ENCODE measurements around the gene MC2R. TPM values are rescaled to one million over a fixed set of nuclear protein-coding genes. Genes with fewer than 3 reads are reported as not detected.
A peak's percentile ranks its signal among the peaks of the same experiment; 100 is the strongest.
"Not testable (repeated sequence)": the region's sequence is repeated elsewhere in the genome, so short reads cannot be mapped to it uniquely, and the experiment has no call there.

Gene MC2R
- total RNA-seq, 1 donor from 2014 or later: 12.3 TPM

DNA sequence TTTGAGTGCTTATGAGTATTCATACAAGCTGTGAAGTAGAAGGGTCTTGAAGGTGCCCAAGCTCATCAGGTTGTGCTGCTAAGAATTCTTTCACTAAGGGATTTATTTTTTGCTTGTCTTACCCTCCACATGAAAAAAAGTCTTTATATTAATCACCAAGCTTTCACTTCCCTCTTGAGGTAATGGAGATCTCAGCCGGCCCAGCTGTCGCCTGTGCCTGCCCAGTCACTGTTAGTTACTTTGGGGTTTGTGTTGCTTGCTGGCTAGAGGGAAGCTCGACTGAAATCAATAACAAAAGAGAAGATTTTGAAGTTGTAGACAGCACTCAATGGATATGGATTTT lies 21.9 kb downstream of the MC2R start:
- DNase-seq (ENCODE audit: low spot score): no peak

DNA sequence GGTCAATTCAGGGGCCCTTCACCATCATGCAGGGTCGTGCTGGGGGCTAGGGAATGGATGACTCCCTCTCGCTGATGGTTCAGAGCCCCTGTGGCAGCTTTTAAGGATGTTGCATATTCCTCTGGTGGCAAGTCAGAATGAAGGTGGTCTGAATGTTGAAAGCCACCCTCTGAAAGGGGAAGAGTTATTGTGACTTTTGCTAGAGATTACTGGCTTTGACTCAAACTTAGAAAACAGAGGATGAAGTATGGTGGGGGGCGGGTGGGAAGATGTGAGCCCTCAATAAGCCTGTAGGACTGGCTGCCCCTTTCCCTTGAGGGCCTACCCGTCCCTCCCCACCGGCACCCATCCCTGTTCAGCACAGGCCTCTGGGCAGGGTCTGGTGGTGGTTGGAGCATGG lies 23.2 kb downstream of the MC2R start:
- no peak for DNase-seq (ENCODE audit: low spot score)

DNA sequence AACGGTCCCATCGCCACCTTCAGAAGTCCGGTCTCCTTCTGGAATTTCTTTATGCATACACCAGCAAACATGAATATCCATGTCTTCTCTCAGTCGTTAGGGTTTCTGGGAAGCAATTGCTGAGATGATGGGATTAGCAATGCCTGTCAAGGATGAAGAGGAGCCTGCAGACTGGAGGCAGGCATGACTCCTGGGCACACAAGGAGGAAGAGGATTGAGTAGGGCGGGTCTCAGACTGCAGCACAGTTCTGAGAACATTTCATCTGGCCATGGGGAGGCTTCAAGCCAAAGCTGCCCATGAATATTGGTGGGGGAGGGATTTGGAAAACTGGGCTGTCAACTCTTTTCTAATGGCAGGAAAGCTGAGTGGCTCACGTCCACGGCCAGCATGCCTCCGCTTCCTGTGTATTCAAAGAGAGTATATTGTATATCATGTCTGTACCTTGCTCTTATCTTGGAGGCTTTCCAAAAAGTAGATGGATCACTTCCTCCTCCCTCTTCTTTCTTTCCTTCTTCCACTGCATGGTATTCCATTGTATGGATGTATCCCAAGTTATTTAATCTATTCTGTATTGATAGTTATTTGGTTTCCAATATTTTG lies 24.5 kb downstream of the MC2R start:
- no peak for DNase-seq (ENCODE audit: low spot score)

DNA sequence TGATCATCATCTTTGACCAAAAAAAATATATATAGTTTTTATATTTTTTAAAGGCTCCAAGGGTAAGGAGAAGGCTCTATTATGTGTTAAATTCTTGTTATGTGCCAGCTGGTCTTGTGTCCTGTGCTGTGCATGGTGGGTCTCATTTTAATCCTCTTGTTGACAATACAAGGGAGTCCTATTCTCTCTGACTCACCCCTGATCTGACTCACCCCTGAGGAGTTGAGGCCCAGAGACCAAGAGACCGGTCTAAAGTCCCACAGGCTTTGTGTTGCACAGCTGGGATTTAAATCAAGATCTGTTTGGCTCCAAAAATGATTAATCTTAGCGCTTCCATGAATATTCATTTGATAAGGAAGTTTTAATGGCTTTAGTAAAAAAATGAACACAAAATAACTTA lies 25.7 kb downstream of the MC2R start:
- peak; percentile 70 for DNase-seq (ENCODE audit: low spot score)

DNA sequence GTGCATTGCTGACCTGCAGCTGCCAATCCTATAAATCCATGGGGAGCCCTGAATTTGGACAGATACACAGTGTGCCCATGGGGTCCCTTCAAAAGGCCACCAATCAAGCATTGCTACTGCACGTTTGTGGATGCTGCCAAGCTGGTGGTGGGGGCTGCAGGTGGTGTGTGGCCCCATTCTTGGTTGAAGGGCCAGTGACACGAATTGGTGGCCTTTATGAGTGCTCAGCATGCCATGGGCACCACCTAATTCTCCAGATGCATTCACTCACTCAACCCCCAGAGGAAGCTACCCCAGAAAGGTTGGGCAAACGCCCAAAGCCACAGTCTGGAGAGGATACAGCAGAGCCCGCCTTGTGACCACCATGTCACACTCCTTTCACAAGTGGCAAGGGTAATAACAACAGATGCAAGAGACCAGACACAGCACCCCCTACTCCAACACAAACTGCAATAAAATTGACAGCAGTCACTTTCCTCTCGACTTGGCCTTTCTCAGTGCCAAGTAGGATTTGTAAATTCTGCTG lies 27.1 kb downstream of the MC2R start:
- DNase-seq (ENCODE audit: low spot score): no peak

DNA sequence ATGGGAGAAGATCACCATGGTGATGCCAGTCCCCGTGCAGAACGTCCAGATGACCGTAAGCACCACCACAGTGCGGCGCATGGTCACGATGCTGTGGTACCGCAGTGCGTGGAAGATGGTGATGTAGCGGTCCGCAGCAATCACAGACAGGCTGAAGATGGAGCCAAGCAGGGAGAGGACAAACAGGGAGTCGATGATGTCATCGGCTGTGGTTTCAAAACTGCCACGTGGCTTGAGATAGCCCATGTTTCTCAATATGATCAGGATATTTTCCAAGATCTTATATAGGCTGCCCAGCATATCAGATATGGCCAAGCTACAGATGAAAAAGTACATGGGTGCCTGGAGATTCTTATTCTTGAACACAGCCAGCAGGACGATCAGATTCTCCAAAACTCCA lies 30.3 kb downstream of the MC2R start:
- no peak for DNase-seq (ENCODE audit: low spot score)

DNA sequence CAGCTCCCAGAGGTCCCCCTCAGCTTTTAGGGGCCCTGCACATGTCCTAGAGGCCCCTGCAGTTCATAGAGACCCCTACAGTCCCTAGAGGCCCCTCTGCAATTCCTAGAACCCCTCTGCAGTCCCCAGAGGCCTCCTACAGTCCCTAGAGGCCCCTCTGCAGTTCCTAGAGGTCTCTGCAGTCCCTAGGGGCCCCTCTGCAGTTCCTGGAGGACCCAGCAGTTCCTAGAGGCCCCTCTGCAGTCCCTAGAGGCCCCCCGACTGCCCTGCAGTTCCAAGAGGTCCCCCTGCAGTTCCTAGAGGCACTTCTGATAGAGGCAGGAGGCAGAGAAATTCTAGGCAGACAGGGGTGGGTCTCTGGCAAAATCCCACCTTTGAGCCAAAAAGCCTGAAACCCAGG lies 35.4 kb downstream of the MC2R start:
- DNase-seq (ENCODE audit: low spot score): no peak

DNA sequence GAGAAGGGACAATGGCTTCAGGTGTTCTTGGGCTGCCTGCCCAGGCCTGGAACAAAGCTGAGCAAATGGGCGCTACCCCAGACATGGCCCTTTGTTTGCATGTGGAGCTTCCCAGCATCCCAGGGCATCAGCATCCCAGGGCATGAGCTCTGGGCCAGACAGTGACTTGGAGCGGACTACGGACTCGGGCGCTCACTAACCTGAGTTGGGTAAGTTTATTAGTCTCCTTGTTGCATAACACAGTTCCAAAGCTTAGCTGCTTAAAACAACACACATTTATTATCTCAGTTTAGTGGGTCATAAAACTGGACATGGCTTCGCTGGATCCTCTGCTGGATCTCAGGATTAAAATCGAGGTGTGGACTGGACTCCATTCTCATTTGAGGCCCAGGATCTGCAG lies 35.8 kb downstream of the MC2R start:
- no peak for DNase-seq (ENCODE audit: low spot score)

DNA sequence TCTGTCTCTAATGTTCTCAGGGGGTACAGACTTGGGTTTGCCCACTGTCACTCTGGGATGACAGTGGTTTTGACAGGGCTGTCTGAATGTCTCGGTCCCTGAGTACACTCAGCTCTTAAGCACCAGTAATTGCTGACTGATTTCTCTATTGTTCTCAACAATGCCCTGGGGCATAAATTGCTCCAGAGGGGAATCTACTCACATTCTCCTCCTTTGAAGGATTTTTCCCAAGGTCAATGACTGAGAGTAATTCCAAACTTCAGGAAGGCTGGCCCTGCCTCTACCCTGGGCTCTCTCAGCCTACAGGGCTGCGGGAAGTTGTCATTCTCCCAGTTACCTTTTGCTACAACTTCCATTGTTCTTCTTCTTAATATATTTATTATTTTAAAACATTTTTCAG lies 36.5 kb downstream of the MC2R start:
- DNase-seq (ENCODE audit: low spot score): no peak

DNA sequence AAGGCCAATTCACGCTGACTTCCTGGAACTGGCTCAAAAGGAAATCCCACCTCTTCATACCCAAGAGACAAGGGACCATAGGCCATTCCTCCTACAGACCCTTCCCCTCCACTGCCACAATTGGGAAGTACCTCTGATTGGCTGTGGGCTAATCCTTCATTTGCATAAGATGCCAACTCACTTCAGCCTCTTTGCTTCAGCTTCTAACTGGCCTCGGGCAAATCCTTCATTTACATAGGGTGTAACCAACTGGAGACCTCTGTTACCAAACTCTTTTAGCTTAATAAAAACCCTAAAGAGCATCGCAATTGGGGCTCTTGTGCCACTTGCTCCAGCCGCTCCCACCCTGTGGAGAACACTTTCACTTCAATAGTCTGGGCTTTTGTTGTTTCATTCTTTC lies 38.2 kb downstream of the MC2R start:
- no peak for DNase-seq (ENCODE audit: low spot score)

DNA sequence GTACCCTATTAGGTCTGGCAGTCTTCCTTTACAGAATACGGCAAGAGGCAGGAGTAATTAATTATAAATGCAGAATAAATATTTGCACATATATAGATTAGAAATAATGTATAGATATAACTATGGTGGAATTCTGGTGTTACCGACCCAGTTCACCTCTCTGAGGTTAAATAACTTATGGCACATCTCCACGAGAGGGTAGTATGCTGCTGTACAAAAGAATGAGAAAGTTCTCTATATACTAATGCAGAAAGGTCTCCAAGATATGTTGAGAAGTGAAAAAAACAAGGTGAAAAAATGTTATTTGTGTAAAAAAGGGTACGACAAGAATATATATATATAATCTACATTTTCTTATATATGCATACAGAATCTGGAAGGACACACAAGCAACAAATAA lies 40.8 kb downstream of the MC2R start:
- no peak for DNase-seq (ENCODE audit: low spot score)

DNA sequence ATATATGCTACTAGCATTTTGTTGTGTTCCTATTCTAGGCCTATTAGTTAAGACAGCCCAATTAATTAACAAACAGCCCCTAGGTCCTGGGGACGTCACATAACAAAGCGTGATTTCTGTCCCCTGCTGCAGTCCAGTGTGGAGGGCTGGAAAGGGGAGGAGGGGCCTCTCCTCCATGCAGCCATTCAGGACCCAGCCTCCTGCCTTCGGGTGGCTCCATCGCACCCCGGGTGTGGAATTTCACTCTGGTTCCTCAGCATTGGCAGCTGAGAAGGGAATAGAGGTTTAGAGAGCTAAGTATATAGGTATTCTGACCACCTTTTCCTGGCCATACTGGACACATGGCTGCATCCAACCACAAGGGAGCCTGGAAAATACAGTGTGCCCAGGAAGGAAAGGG lies 42.4 kb downstream of the MC2R start:
- no peak for DNase-seq (ENCODE audit: low spot score)

DNA sequence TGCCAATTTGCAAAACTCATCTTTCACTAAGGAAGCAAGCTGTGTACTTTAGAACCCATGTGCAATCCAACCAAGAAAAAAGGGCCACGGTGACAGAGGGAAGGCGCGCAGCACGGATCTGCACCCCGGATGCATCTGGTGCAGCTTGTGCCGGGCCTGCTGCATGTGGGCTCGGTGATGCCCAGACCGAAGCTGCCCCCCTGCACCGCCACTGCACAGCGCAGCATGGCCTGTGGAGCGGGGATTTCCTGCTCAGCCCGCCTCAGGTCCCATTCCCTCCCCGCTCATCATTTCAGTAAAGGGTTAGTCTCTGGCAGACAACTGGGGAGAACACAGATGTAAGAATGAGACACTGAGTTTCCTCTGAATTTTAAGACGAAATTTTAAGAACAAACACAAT lies 43.0 kb downstream of the MC2R start:
- no peak for DNase-seq (ENCODE audit: low spot score)

DNA sequence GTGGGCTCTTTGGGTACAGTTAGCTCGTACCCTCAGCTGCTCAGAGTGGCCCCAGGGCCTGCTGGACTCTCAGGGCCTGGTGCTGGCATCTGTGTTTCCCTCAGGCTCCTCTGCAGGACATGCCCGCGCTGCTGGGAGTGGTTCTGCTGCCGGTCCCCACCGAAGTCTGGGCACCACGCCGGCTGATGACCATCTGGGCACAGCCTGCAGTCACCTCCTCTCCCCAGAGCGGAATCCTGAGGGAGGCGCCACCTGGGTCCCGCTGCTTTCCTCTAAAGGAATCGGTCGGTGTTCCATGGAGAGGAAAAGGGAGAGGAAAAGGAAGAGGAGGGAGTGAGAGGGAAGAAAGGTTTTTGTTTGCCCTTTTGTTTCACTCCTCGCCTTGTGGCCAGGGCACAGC lies 43.6 kb downstream of the MC2R start:
- DNase-seq (ENCODE audit: low spot score): no peak

DNA sequence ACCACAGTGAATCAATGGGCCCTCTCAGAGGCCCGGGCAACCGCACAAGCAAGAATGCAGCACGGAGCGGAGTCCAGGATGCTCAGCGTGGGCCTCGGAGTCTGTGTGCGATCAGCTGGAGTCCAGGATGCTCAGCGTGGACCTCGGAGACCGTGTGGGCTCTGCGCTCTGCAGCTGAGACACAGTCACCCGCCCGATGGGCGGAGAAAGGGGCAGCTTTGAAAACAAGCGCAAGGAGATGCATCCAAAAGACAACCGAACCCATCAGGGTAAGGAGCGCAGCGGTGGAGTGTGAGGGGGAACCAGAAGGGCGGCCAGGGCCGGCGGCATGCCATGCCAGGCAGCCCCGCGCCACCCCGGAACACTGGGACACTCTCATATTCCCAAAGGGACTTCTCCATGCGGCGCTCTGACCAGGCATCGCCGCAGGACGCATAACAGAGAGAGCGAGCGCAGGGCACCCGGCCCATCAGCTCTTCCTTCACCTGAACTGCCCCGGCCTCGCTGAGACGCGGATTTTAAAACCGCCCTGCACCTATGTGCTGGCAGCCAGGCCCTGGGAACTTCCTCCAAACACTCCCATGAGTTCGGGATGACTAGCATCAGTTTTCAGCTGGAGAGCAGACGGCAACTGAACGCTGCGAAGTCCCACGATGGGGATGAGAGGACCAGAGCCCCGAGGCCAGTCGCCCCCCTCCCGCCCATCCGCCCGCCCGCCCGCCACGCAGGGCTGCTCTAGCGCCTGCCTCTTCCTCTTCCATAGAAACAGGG lies 46.6 kb downstream of the MC2R start:
- no peak for DNase-seq (ENCODE audit: low spot score)

DNA sequence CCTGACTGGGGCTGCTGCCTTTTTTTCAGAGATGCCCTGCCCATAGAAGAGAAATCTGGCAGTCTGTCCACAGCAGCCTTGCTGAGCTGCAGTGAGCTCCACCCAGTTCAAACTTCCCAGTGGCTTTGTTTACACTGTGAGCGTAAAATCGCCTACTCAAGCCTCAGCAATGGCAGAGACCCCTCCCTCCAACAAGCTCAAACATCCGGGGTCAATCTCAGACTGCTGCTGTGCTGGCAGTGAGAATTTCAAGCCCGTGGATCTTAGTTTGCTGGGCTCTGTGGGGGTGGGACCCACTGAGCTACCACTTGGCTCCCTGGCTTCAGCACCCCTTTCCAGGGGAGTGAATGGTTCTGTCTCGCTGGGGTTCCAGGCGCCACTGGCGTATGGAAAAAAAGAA lies 52.4 kb downstream of the MC2R start:
- not testable (repeated sequence) for DNase-seq (ENCODE audit: low spot score)

DNA sequence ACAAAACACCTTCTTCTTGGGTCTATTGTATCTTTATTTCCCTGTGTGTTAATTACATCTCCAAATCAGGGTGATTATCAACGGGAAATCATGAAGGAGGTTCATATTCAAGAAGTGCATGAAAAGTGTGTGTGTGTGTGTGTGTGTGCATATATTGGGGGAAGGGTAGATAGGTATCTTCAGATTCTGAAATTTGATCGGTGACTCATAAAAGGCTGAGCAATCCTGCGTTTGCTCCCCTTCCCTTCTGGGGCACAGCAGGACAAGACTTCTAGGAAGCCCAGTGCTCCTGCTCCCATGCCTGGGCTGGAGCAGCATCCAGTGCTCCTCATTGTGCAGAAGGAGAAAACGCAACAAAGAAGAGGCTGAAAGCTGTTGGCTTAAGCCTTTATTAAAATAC lies 65.5 kb downstream of the MC2R start:
- DNase-seq (ENCODE audit: low spot score): no peak

DNA sequence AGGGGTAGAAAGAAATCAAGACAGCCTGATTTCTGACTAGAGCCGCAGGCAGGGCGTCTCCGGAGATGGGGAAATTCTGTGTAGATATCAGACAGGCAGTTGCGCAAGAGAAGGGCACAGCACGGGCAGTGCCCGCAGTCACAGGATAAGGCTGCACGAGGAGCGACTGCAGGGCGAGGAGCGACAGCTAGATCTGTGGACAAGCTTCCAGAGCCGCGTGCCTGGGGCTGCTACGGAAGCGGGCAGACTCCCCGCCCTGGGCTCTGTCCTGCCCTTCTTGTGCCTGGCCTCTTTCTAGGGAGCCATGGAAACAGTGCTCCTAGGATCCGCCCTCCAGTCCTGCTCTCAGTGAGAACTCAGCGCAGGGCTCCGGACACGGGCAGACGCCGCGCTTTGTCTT lies 78.8 kb downstream of the MC2R start:
- no peak for DNase-seq (ENCODE audit: low spot score)

DNA sequence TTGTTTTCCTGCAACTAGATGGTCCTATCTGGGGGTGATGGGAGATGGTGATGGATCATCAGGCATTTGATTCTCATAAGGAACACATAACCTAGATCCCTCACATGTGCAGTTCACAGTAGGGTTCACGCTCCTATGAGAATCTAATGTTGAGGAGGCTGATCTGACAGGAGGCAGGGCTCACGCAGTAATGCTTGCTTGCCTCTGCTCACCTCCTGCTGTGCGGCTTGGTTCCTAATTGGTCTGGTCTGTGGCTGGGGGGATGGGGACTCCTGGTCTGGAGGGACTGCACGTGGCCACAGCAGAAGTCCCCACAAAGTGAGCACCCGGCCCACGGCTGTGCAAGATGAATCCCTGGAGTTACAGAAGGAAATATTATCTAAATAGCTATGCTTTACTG lies 80.1 kb downstream of the MC2R start:
- DNase-seq (ENCODE audit: low spot score): no peak

DNA sequence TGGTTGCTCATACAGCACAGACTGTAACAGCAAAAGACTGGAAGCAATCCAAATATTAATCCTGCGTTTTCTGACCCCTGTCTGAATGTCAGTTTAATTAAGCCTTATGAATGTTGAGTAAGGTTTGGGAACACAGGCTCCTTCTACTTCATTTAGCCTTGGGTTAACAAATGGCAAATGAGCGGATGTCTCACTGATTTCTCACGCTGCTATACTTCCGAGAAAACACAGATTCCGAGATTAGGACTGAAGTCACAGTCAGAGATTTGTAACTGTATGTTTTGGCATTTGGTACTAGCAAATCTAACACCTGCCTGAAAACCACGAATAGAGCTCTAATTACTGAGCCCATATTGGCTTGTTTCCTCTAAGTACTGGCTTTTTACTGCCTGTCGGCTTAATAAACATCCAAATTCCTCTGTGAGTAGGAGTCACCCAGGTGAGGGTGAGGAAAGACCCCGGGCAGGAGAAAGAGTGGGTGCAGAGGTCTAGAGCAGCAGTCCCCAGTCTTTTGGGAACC lies 80.8 kb downstream of the MC2R start:
- no peak for DNase-seq (ENCODE audit: low spot score)

Measured in umbilical cord (tissue), 2 donors.